Erythroblast (primary cell): ENCODE measurements around the gene MRPL1.

Source experiments
- GATA1 ChIP-seq: IDR thresholded peaks from 2 replicates; pipeline ENCODE4 v1.6.1; 2011; ENCODE audit warnings: low read depth, mild to moderate bottlenecking, control low read depth, low read length, moderate library complexity
- POLR2A ChIP-seq: IDR thresholded peaks from 2 replicates; pipeline ENCODE4 v1.6.1; 2011; ENCODE audit warnings: mild to moderate bottlenecking, low read length

DNA sequence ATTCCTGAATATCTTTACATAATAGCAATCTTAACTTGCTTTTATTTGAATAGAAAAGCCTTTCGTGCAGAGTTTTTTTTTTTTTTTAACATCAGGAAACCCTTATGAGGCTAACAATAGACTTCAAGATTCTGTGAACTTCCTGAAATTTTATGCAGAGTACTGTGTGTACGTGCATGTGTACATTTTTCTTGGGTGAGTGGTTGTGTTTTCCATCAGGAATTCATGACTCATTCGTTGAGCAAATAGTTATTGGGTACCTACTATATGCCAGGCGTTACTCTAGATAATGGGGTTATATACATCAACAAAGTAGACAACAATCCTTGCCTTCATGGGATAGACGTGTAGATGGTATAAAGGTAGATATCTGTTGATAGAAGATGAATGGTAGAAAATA, 59.1 kb downstream of the MRPL1 start:
- TF ChIP-seq POLR2A (no peak), GATA1 (no peak)
